Measurements from ENCODE around the gene IQGAP2. TPM values are rescaled to one million over a fixed set of nuclear protein-coding genes. Genes with fewer than 3 reads are reported as not detected.

The IQGAP2 gene
- total RNA-seq, 1 donor from 2014 or later, result 1.3 TPM

DNA sequence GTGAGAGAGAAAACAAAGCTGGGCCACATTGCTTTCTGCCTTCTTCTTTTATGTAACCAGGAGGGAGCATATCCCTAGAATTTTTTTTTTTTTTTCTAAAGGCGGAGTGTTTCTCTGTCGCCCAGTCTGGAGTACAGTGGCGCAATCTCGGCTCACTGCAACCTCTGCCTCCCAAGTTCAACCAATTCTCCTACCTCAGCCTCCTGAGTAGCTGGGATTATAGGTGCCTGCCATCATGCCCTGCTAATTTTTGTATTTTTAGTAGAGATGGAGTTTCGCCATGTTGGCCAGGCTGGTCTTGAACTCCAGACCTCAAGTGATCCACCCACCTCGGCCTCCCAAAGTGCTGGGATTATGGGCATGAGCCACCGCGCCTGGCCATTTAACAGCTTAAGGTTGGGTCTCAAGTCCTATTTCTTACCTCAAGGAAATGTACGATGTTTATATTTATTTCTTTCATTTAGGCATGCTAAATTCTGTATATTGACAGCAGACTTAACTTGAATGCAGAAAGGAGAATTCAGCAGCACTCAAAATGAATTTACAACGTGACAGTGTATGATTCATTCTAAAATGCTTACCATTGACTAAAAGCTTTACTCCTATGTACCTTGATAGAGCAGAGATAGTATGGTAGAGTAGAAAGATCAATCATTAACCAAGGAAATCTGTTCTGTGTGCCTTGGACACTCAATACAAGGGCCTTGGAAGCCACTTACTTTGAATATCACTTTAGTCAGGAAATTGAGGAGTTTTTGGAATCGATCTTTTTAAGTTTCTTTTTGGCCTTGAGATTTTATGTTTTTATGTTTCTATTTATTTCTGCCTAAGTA lies 119.2 kb downstream of the IQGAP2 start:
- TF ChIP-seq, protein P1, sequence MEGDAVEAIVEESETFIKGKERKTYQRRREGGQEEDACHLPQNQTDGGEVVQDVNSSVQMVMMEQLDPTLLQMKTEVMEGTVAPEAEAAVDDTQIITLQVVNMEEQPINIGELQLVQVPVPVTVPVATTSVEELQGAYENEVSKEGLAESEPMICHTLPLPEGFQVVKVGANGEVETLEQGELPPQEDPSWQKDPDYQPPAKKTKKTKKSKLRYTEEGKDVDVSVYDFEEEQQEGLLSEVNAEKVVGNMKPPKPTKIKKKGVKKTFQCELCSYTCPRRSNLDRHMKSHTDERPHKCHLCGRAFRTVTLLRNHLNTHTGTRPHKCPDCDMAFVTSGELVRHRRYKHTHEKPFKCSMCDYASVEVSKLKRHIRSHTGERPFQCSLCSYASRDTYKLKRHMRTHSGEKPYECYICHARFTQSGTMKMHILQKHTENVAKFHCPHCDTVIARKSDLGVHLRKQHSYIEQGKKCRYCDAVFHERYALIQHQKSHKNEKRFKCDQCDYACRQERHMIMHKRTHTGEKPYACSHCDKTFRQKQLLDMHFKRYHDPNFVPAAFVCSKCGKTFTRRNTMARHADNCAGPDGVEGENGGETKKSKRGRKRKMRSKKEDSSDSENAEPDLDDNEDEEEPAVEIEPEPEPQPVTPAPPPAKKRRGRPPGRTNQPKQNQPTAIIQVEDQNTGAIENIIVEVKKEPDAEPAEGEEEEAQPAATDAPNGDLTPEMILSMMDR (conservative IDR thresholded peaks at IDR 0.05; ENCODE audit: low read depth, low read length), result no peak
- no peak for DNase-seq (ENCODE audit: low read depth)
- H3K4me3 ChIP-seq (ENCODE audit: low read depth, low read length), result no peak overlapping the region

DNA sequence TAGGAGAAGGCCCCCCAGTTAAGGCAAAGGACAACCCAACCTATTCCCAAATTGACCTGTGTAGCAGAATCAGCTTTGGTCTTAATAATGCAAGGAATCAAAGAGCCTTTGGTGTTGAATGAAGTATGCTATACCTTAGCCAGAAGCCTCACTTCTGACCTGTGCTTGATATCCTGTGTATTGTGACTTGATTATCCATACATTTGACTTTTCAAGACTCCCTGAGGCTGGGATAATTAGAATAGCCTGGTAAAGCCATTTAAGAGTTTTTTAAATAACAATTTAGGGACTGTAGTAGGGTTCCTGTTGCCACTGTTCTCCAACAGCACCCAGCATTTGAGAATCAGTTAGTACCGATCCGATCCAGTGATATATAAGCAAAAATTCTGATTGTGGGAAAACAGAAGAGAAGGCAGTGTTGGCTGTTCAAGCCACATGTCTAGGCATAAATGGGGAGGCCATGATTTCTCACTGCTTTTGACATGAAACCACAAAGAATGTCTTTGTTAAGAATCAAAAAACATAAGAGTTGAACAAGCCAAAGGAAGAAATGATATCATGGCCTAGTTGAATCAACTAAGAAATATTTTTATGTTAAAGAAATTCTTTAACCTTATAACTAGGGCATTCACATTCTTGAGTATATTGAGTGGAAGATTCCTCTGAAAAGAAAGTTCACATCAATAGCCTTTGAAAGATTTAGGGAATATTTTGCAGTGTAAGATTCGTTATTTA lies 121.2 kb downstream of the IQGAP2 start:
- no peak overlapping the region for H3K4me3 ChIP-seq (ENCODE audit: low read depth, low read length)
- no peak for DNase-seq (ENCODE audit: low read depth)
- TF ChIP-seq, protein P1 (conservative IDR thresholded peaks at IDR 0.05; ENCODE audit: low read depth, low read length), result no peak

DNA sequence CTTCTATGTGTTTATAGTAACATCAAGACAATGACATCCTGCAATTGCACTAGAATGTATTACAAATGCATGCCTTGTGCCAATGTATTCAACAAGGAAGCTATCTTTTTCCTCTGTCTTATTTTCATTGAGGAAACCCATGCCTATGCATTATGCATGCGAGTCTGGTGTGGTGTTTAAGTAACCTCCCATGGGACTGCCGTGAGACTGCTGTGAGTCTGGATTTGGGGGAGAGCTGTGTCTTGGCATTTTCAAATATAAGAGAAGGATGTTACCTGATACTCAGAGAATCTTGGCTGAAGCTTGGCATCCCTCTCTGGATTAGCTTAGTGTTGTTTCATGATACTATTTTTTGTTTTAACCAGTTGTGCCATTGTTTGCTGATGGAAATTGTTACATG lies 121.8 kb downstream of the IQGAP2 start:
- no peak overlapping the region for H3K4me3 ChIP-seq (ENCODE audit: low read depth, low read length)
- TF ChIP-seq, protein P1 (conservative IDR thresholded peaks at IDR 0.05; ENCODE audit: low read depth, low read length), result no peak
- DNase-seq (ENCODE audit: low read depth), result no peak

DNA sequence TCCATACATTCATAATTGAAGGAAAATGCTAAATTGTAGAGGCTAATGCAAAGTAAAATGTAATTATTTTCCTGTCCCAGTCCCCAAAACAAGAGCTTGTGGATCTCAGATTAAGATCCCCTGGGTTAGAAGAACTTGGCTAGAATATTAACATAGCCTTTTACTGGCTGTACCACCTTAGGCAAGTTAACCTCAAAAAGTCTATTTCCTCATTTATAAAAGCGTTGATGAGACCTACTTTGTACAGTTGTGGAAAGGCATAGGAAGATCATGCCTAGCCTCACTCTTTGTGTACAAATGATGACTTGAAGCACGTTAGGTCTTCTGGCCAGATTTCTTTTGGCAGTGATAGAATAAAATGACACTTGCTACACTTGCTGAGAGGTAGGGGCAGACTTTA lies 122.9 kb downstream of the IQGAP2 start:
- DNase-seq (ENCODE audit: low read depth), result no peak
- TF ChIP-seq, protein P1 (conservative IDR thresholded peaks at IDR 0.05; ENCODE audit: low read depth, low read length), result no peak
- H3K4me3 ChIP-seq (ENCODE audit: low read depth, low read length), result no peak overlapping the region

DNA sequence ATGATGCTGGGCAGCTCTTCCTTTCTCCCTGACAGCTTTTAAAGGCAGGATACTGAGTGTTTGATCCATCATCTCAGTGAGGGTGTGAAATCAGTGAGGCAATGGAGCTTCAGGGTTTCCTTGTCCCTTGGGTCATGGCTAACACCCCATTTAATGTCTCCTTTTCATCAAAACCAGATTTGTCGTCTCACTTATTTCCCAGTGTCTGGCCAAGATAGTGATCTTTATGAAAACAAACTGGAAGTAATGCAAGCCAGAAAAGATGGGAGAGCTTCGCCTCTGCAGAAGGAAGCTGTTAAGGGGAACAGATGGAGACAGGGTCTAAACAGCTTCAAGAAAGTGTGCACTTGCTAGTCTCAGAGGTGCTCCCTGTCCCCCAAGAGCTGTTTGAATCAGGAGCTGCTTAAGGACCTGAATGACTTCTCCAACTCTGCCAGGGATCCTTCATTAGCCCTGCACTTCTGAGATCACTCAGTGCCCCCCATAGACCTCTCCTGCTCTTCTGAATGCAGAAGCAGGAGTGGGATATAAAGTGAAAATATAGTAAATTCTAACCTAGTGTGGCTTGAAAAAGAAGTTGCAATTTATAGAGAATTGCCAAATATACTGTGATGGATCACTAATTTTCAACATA lies 124.0 kb downstream of the IQGAP2 start:
- H3K4me3 ChIP-seq (ENCODE audit: low read depth, low read length), result no peak overlapping the region
- no peak for DNase-seq (ENCODE audit: low read depth)
- TF ChIP-seq, protein P1 (conservative IDR thresholded peaks at IDR 0.05; ENCODE audit: low read depth, low read length), result no peak

DNA sequence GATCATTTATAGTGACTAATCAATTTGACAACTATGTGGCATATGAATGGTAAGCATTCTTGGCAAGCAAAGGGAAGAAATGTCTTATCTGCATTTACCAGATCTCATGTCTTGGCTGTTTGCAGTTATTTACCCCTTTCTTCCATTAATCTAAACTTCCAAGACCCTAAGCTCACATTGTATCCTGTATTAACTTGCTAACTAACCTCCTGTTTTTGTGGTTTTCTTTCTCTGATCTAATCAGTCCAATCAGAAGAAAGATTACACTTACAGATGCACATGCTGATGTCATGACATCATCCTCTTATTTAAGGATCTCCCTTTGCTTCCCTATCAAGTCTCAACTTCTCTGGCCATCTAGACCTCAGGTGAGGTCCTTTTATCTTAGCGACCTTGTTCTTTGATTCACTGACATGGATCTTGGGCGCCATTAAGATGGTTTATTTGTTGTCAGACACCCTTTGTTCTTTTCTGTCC lies 124.6 kb downstream of the IQGAP2 start:
- TF ChIP-seq, protein P1 (conservative IDR thresholded peaks at IDR 0.05; ENCODE audit: low read depth, low read length), result no peak
- H3K4me3 ChIP-seq (ENCODE audit: low read depth, low read length), result no peak overlapping the region
- no peak for DNase-seq (ENCODE audit: low read depth)
